ENCODE measurements around the gene RPL19.
"Not testable (repeated sequence)": the region's sequence is repeated elsewhere in the genome, so short reads cannot be mapped to it uniquely, and the experiment has no call there.

The RPL19 gene

DNA sequence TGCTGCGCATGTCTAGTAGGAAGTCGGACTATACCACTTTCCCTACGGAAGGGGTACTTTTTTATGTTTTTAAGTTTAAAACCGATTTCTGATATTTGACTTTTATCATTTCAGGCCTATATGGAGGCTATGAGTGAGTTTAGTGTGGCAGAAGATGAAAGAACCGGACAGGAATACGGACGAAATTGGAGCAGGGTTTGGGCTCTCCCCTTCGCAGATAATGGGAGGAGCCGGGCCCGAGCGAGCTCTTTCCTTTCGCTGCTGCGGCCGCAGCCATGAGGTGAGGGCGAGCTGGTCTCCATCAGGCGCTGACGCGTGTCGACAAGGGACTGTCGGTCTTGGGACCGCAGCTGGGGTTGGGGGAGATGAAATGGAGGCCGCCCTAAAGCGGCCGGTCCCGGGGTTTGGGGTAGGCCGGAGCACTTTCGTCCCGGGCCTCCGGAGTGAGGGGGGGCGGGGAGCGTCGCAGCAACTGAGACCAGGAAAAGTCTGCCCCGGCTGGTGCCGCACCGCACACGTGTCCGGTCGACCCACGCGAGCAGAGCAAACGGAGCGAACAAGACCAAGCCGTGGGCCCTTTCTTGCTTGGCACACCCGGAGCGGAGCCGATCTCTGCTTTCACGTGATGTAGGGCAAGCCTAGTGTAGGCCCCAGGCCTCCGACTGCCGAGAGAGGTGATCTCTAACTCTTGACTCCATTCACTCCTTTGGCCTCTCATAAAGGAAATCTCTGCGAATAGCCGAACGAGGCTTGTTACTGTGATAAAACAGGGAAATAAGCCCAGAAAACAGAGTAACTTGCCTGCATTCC lies at the start of gene RPL19:
RPL19 (plus strand) TSS at position 214 of the 810 bp plus-strand sequence; CDS start at position 276, 62 bp downstream.
- DNase-seq, result no peak

GRCh38 chr17:39150795-39151149 lies 49.3 kb upstream of the RPL19 start:
- no peak for DNase-seq

- no peak for DNase-seq
Measured at GRCh38 chr17:39151150-39151942, 48.7 kb upstream of the RPL19 start, which contains the start of gene PLXDC1. Gene PLXDC1 (minus strand): TSS chr17:39151637. CDS start chr17:39151437, 200 bp downstream.

DNA sequence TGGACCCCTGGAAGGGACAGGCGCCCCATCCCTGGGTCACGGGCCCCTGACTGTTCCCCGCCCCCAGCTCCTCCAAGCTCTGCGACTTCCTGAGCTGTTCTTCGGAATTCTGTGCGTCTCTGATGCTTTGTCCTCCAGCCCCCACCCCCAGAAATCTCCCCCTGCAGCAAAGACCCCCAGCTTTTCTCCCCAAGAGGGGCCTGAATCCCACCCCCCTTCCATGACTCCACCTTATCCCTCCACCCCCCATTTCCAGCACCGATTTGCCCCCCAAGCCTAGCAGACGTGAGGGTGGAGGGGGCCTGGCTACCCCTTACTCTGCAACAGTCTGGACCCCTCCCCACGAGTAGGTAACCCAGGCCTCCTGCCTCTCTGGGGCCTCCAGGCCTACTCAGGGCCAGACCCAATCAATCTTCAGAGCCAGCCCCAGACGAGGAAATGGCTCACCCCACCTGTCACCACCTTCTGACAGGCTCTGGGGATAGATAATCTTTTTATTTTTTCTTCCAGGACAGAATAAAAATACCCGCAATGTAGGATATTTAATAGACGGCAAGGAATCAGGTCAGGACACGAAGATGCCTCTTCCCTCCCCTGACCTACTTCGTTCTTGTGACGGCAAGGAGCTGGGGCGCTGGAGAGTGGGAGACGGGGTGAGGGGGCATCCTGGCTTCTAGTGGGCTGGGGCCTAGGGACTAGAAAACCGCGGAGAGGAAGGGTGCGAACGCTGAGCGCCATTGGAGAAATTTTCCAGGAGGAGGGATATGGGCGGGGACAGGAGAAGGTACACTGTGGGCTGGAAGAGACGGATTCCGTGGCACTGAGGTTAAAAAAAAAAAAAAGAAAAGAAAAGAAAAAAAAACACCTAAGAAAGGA lies 47.9 kb upstream of the RPL19 start:
- peak; percentile 75 for DNase-seq

- DNase-seq, result peak; percentile 55
Measured at GRCh38 chr17:39153599-39154051, 46.5 kb upstream of the RPL19 start.

DNA sequence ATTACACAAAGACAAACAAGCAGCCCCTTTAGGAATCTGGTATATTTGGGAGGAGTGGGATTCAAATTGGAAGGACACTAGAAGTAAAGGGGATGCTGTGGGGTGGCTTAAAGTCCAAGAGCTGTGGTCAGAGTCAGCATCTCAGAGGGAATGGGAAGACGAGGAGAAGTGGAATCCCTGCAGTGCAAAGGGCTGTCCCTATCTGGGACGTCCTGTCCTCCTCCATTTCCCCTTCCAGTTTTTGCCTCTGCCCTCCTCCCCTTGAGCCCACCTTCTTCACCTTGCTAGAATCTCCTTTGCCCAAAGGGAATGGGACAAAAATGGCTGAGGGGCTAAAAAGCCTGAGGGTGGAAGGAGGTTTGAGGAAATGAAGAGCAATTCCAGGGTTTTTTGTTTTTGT lies 44.4 kb upstream of the RPL19 start:
- no peak for DNase-seq

DNA sequence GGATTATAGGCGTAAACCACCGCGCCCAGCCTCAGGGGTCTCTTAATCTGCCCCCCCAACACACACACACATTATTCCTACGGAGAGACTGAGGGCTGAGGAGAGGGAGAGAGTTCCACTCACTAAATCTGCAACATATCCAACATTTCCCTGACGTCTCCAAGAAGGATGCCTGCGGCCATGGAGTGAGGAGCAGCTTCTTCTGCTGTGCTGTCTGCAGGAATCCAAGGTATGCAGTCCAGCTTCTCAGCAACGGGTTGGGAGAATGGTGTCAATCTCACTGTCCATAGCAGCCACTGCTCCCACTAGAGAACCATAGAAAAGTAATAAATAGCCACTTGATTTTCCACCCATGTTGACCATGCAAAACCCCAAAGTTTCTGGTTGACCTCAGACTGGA lies 43.6 kb upstream of the RPL19 start:
- DNase-seq, result no peak

DNA sequence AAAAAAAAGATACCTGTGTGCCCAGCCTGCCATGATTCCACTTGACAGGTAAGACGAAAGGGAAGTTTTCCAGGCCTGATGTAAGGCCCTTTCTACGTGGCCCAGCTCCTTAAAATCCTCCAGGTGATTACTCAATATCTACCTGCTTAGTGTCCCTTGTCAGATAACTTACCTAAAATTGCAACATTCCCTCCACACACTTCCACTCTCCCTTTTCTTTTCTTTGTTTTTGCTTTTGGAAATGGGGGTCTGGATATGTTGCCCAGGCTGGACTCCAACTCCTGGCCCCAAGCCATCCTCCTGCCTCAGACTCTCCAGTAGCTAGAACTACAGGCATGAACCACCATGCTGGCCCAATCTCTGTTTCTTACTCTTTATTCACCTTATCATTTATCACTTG lies 41.5 kb upstream of the RPL19 start:
- no peak for DNase-seq

DNA sequence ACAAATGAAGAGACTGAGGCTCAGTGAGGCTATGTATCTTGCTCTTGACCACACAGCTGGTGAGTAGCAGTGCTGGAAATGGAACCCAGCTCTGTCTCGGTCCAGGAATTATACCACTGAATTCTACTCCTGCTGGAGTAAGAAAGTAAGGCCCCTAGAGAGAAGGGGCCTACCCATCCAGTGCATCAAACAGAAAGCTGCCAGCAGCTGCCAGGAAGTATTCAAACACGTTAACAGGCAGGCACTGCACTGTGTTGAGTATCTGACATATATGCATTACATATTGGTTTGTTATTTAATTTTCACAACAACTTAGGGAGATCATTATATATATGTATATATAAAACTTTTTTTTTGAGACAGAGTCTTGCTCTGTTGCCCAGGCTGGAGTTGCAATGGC lies 38.1 kb upstream of the RPL19 start:
- no peak for DNase-seq

DNA sequence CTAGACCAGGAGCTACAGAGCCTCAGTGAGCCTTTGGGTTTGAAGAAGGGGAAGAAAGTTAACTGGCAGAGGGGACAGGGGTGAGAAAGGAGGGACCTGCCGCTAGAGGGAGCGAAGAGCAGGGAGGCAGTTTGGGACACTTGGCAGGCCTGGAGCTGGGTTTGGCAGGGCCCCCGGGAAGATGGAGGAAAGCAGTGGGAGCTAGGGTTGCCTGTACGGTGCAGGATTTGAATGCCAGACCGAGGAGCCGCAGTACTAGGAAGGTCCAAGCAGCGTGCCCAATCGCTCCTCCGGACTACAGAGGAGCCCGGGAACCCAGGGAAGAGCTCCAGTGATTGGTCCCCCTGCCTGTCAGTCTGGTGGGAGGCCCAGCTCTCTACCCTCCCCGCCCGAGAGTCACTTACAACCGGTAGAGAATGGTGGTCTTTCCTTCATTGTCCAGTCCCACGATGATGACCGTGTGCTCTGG lies 35.4 kb upstream of the RPL19 start:
- DNase-seq, result peak; percentile 46

- no peak for DNase-seq
Measured at GRCh38 chr17:39165178-39165840, 34.8 kb upstream of the RPL19 start.

GRCh38 chr17:39165841-39166349 lies 34.2 kb upstream of the RPL19 start, which contains the start of gene ARL5C:
Gene ARL5C (minus strand): TSS chr17:39166161. CDS start chr17:39165760, 401 bp downstream.
- DNase-seq, result no peak

DNA sequence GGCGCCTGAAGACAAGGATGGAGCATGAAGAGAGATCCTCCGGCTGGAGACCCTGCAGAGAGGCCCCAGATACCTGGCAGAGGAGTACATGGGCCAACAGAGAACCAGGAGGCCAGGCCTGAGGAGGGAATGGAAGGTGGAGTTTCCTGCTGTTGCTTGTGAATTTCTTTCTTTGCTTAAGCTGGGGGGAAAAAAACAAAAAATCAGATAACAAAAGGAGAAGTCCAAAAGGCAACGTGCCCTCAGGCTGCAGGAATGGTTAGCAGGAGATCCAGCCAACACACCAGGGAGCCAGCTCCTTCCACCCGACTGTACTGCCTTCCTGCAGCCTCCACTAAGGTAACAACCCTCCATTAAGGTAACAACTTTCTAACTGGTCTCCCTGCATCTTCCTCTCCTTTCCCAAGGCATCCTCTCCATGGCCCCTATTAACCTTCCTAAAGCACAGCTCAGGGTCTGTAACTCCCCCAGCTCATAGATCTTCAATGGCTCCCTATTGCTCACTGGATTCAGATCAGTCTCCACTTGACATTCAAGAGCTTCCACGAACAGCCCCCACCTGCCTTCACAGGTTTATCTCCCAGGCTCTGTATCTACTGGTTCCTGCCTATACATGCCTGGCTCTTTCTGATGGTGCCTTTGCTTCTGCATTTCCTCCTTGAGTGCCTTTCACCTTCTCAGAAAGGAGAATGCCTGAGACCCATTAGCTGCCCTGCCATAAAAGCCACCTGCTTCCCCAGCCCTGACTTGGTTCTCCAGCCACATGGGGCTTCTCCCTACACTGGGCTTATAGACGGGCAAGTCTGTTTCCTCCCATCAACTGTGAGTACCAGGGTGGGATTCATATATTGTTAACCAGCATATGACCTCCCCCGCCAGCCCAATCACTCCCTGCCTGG lies 33.4 kb upstream of the RPL19 start:
- no peak for DNase-seq

DNA sequence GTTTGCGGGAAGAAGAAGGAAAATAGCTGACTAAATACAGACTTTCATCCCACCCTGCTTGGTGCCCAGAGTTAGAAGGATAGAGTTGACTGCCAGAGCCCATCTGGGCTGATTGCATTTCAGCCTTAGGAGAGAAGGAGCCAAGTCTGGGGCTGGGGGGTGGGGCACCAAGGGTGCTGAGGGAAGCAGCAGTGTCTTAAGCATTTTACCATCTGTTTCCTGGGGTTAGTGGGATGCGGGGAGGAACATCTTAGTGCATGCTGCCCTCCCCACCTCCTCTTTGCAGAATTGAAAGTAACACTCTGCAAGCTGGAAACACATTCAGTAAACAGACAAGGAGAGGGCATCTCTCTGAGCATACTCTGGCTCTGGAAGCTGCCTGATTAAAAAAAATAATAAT lies 32.6 kb upstream of the RPL19 start:
- DNase-seq, result peak; percentile 72

DNA sequence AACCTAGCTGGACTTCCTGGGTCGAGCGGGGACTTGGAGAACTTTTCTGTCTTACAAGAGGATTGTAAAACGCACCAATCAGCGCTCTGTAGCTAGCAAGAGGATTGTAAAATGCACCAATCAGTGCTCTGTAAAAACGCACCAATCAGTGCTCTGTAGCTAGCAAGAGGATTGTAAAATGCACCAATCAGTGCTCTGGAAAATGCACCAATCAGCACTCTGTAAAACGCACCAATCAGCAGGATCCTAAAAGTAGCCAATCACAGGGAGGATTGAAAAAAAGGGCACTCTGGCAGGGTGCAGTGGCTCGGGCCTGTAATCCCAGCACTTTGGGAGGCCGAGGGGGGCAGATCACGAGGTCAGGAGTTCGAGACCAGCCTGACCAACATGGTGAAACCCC lies 31.6 kb upstream of the RPL19 start:
- DNase-seq, result not testable (repeated sequence)

GRCh38 chr17:39169101-39169500 lies 31.0 kb upstream of the RPL19 start:
- no peak for DNase-seq

DNA sequence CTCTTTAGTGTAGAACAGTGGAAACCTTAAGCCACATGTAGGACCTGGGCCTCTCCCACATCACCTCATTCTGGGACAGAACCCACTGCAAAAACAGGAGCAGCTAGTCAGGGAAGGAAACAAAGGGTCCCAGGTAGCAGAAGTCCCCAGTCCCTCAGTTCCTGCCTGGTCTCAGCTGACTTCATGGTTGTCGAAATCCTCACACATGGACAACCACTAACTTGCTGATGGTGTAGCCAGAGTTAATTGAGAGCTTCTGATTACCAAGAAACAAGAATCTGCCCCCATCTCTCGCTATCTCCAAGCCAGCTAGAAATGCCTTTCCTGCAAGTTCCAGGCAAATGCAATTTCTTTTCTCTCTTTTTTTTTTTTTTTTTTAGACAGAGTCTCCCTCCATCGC lies 30.6 kb upstream of the RPL19 start:
- no peak for DNase-seq

DNA sequence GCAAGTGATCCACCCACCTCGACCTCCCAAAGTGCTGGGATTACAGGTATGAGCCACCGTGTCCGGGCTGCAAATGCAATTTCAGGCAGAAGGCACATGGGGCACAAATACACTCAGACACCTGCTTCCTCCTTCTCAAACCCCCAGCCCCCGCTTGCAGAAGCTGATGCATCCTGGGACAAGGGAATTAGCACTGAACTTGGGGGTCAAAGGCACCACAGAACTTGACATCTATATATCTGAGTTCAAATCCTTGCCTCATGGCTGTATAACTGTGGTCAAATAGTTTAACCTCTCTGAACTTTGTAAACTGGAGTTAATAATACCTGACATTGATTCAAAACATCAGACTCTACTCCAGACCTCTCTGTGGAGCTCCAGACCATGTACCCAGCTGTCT lies 30.0 kb upstream of the RPL19 start:
- no peak for DNase-seq

DNA sequence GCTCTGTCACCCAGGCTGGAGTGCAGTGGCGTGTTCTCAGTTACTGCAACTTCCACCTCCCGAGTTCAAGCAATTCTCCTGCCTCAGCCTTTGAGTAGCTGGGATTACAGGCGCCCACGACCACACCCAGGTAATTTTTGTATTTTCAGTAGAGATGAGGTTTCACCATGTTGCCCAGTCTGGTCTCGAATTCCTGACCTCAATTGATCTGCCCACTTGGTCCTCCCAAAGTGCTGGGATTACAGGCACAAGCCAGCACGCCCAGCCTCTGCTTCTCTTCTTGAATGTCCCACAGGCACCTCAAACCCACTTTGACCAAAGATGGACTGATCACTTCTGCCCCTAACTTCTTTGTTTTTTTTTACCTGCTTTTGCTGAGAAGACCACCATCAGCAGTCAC lies 29.5 kb upstream of the RPL19 start:
- no peak for DNase-seq

- DNase-seq, result no peak
Measured at GRCh38 chr17:39171933-39172332, 28.1 kb upstream of the RPL19 start.

DNA sequence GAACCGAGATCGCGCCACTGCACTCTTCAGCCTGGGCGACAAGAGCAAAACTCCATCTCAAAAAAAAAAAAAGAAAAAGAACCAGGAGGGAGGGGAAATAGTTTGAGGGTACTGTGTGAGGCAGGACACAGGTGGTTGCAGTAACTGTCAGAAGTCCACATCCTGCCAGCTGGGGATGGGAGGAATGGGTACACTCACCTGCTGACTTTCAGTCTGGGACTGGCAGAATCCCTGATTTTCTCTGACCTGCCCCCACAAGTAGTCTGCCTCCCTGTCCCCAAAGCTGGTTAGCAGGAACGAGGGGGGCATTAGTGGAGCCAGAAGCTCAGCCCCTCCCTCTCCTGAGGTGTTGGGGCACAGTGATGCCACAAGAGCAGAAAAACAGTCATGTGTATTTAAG lies 27.0 kb upstream of the RPL19 start:
- no peak for DNase-seq

All from NCI-H2171 (cell line).